HepG2 (cell line): ENCODE results near the gene SIRT1. TPM values are rescaled to one million over a fixed set of nuclear protein-coding genes. Genes with fewer than 3 reads are reported as not detected.

ENCODE experiments used
- ARHGAP35 ChIP-seq: sonication (generic); formaldehyde crosslinking; IDR thresholded peaks from 2 replicates; pipeline ENCODE4 v1.9.0; 2022; ENCODE audit warnings: mild to moderate bottlenecking, inconsistent platforms, moderate library complexity, missing genetic modification reagents, borderline replicate concordance
- EP300 ChIP-seq, 3 experiments: sonication (generic) in 1 of 3; formaldehyde crosslinking in 1 of 3; IDR thresholded peaks; 2 replicates each; pipeline versions ENCODE4 v1.5.1 to v1.6.1; 2011 to 2020; ENCODE audit warnings: low read depth in 2 of 3, low read length in 2 of 3, borderline replicate concordance in 1 of 3, improper control_type of control experiment in 1 of 3, mild to moderate bottlenecking in 1 of 3, missing genetic modification reagents in 1 of 3, moderate library complexity in 1 of 3
- HCFC1 ChIP-seq: fragments of 150-350 bp; IDR thresholded peaks from 2 replicates; pipeline ENCODE4 v1.6.1; 2014; ENCODE audit warnings: low read depth, low read length
- HOMEZ ChIP-seq: IDR thresholded peaks from 2 replicates; pipeline ENCODE4 v1.6.1; 2016; ENCODE audit warnings: low read depth
- SOX5 ChIP-seq: IDR thresholded peaks from 2 replicates; pipeline ENCODE4 v1.6.1; 2016; ENCODE audit warnings: borderline replicate concordance
- SSRP1 ChIP-seq: IDR thresholded peaks from 2 replicates; pipeline ENCODE4 v1.6.1; 2016; ENCODE audit warnings: control low read depth
- STAT6 ChIP-seq: sonication (generic); formaldehyde crosslinking; IDR thresholded peaks from 2 replicates; pipeline ENCODE4 v1.4.0; 2020; ENCODE audit warnings: missing genetic modification reagents, mild to moderate bottlenecking, borderline replicate concordance
- THAP11 ChIP-seq: IDR thresholded peaks from 2 replicates; pipeline ENCODE4 v1.6.1; 2016; ENCODE audit warnings: missing biosample characterization, missing genetic modification reagents
- TRIM22 ChIP-seq: fragments of 450-650 bp; IDR thresholded peaks from 2 replicates; pipeline ENCODE4 v1.6.1; 2017
- ZBTB40 ChIP-seq, 2 experiments: fragments of 450-650 bp in 1 of 2; sonication (generic) in 1 of 2; formaldehyde crosslinking in 1 of 2; IDR thresholded peaks; 2 replicates each; pipeline versions ENCODE4 v1.6.1 to v1.8.0; 2016 to 2022; ENCODE audit warnings: antibody characterized with exemption in 1 of 2, mild to moderate bottlenecking in 1 of 2, missing genetic modification reagents in 1 of 2
- ZNF20 ChIP-seq: sonication (generic); formaldehyde crosslinking; IDR thresholded peaks from 2 replicates; pipeline ENCODE4 v1.4.0; 2020; ENCODE audit warnings: mild to moderate bottlenecking, moderate library complexity, missing genetic modification reagents
- ZNF441 ChIP-seq: sonication (generic); formaldehyde crosslinking; IDR thresholded peaks from 2 replicates; pipeline ENCODE4 v1.7.0; 2021; ENCODE audit warnings: missing genetic modification reagents, borderline replicate concordance
- ZNF740 ChIP-seq: sonication (generic); formaldehyde crosslinking; IDR thresholded peaks from 2 replicates; pipeline ENCODE4 v1.4.0; 2020; ENCODE audit warnings: missing genetic modification reagents
- polyA plus RNA-seq, 8 experiments: library from polyadenylated mRNA; depleted of rRNA in 3 of 8; stranded (reverse) in 7 of 8; unstranded in 1 of 8; fragments of >200 nt; fragmentation: Illumina TruSeq in 4 of 8; extraction: Trizol in 4 of 8; gene quantifications; 2 replicates each; pipeline versions ENCODE4 v1.2.1 to v1.2.3, GENCODE V29; 2011 to 2016; ENCODE audit warnings: low read depth in 4 of 8, missing spikeins in 1 of 8, mixed read lengths in 1 of 8; ENCODE audit not compliant: insufficient read depth in 1 of 8
- total RNA-seq, 5 experiments: library from RNA; depleted of rRNA; stranded (reverse); fragments of >200 nt; fragmentation: Illumina TruSeq; extraction: Trizol; gene quantifications; 2 replicates each; pipeline ENCODE4 v1.2.3, GENCODE V29; 2016; ENCODE audit warnings: low read depth in 1 of 5

Gene SIRT1
- total and polyA plus RNA-seq, 2 of the 13 experiments (the other 11 are each of a cell fraction or from before 2014, with no cell fraction given) = 9.4 to 10.2 TPM

GRCh38 chr10:67884313-67884841 lies at the start of gene SIRT1 (continued):
- TF ChIP-seq STAT6 (no peak; the same call in 1 of the 2 replicates), EP300 (IDR thresholded peaks at IDR 0.05; ENCODE audit: low read depth in 2 of 2, low read length in 2 of 2) (peak; percentile 18 to 24; a peak in 2 of 4 replicates), EP300 (CRISPR knock-in tag; IDR thresholded peaks at IDR 0.05; ENCODE audit: borderline replicate concordance) (peak; percentile 54), SSRP1 (CRISPR knock-in tag) (no peak), THAP11 (peak; percentile 83), ZNF20 (CRISPR knock-in tag) (no peak), ZBTB40 (IDR thresholded peaks at IDR 0.05) (no peak), ZBTB40 (CRISPR knock-in tag; IDR thresholded peaks at IDR 0.05) (peak; percentile 61), ARHGAP35 (peak; percentile 93; the same call in 1 of the 2 replicates), ZNF740 (CRISPR knock-in tag) (no peak; the same call in 1 of the 2 replicates), ZNF441 (CRISPR knock-in tag) (peak; percentile 90), TRIM22 (no peak), HOMEZ (CRISPR knock-in tag) (peak; percentile 67; the same call in 1 of the 2 replicates), SOX5 (peak; percentile 86), HCFC1 (peak; percentile 11; the same call in 1 of the 2 replicates)
